NK-92 (cell line): ENCODE data around the gene TRAPPC10.

ENCODE experiments used
- DNase-seq: peaks from one replicate; lab custom pipeline; 2025; ENCODE audit not compliant: unreplicated experiment; lab: John Stamatoyannopoulos, UW

TRAPPC10 gene

DNA sequence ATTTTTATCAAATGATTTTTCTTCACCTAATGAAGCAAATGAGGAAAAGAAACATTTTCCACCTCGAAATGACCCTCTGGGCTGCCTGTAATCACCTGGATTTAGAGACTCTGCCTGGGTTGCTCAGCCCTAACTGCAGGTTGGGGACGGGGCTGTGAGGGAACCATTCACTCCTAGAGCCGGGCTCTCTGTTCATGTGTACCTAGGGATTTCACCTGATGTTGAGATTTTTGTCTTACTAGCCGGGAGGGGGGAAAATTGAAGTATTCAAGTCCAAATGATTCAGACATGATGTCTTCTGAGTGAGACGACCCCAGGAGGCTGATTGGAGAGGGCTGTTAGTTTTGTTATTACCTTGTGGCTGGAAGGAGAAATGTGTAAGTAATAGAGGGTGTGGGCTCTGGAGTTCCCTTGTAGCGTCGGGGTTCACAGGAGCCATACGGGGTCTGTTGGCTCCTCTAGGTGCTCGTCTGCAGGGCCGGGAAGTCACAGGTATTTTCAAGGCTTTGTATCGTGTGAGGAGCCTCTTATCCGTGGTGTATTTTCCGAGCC is 52.8 kb downstream of the TRAPPC10 start:
- DNase-seq: no peak

DNA sequence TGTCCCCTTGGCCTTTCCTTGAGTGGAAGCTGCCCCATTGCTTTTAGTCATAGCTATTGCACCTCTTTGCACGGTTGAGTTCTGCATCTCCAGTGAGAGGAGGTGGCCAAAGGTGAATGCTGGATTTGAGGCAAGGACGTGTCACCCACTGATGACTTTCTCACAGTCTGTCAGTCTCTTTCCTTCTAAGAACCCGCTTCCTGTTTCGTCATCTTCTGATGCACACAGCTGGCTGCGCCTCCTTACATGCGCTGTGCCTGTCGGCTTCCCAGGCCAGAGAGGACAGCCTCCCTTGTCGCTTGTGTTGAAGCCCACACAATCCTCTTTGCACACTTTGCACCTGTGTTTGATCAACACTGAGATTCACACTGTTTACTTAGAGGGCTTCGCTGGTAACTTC is 53.3 kb downstream of the TRAPPC10 start:
- no peak for DNase-seq

DNA sequence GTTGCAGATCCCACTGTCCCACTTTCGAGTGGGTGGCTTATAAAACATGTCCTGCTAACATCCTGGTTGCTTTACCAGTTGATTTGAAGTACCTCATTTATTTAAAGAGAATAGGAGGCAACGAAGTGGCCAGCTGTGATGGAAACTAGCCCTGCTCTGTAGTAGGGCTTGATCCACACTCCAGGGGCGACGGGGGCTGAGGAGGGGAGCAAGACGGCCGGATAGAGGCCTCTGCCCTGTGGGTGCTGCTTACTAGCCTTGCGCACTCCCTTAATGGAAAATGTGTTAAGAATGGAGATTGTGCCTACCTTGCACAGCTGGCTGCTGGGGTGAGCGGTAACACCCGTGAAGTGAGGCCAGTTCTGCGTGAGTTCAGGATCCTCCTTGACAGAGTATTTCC is 54.0 kb downstream of the TRAPPC10 start:
- no peak for DNase-seq

DNA sequence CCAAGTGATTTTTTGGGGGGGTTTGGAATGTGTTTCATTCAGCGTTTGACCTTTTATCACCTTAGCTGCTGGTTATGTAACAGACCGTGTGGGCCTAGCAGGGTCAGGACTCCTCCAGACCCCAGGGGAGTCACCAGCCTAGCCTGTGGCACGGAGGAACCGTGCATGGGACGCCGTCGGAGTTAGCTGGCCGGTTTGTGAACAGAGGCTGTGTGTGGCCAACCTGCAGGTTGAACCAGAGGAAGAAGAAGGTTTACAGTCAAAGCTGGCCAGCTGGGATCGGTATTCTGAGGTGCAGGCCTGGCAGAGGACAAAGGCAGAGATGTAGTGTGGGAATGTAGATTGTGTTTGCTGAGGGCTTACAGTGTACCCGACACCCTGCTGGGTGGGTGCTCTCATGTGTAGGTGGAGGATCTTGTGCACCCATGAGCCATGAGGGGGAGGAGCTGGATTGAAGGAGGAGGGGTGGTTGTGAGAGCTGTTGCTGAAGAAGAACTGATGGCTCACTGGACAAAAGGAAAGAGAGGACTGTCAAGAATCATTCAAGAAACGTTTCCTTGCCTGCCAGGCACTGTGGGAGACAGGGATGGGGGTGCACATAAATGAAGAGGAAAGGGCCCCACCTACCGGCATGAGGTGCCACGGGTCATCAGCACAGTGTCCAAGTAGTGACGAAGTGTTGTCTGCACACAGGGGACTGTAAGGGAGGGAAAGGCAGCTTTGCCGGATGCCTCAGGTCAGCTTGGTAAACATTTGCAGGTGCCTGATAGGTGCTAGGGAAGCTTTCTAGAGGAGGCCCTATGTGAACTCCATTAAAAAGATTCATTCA is 55.1 kb downstream of the TRAPPC10 start:
- DNase-seq: no peak

DNA sequence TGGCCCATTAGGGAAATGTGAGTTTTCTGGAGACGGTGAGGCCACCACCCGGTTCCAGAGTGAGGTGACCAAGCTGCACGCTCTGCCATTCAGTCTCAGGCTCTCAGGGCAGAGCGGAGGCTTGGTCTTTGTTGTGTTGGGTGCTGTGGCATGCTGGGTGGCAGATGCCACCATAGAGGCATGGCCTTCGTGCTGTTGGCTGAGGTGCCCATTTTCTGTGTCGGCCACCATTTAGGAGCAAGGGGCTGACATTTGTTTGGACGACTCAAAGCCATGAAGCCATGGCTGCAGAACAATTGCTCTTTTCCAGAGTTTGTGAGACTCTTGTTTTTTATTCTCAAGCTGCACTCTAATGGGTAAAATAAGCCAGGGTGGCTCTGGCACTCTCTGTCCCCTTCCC is 58.3 kb downstream of the TRAPPC10 start:
- no peak for DNase-seq

DNA sequence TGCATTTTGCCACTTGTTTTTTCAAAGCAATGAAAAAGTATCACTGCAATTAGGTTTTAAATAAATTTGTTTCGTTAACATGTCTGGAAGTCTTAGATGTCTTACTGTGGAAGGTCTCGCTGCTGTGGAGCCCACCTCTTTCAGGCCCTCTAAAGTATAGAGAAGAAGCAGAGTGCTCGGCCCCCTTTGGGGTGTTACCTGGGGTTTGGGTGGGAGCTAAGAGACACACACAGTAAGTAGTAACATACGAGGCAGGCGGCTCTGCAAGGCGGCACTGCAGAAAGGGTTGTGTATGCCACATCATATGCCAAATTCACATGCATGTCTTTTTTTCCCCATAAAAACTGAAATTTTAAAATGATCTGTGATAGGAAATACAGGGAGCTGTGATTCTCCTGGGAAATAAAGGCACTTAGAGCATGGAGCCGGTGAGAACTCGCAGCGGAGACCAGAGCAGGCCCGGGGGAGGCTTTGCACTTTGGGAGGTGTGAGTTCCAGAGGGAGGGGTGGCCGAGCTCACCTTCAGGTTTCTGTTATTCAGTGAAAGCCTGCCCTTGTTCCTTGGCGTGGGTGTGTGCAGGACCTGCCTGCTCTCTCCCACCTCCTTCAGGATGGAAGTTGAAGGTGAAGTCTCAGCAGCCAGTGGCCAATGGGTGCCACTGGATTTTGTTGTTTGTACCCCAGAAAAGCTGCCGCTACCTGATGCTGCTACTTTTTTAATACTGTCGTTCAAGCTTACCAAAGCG is 59.4 kb downstream of the TRAPPC10 start:
- DNase-seq: no peak

DNA sequence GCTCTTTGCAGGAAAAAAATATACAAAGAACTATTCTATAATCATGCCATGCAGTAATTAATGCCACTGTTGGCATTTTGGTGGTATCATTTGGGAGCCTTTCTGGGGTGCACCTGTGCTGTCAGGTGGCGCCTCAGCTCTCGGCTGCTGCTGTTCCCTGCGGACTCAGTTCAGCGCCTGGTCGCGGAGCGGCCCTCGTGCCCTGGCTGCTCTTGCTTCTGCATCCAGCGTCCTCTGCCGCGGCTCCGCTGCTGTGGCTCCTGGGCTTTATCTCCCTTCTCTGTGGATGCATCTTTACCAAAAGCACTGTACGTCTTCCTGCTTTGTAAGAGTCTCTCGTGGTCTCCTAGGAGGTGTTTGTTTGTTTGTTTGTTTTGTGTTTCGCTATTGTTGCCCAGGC is 60.0 kb downstream of the TRAPPC10 start:
- no peak for DNase-seq

DNA sequence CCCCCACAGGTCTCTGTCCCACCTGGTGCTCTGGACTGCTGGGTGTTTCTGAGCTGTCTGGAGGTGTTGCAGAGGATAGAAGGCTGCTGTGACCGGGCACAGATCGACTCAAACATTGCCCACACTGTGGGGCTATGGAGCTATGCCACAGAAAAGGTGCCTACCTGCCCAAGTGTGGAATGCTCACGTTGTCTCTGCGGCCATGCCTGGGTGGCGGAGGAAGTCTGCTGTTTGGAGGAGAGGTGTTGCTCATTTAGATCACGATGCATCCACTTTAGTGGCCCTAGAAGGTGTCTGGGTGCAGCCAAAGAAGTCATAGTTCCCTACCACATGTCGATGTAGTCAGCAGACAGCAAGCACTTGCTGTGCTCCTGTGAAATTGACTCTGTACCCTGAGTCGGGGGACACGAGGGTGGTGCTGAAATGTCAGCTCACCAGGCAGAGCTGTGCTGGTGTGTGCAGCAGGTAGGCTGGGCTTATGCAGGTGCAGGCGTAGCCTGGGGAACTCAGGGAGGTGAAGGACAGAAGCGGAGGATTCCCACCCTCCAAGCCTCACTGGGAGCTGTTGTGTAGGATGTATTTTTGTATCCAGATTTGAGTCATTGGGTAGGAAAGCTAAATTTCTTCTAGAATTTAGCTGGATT is 62.3 kb downstream of the TRAPPC10 start:
- no peak for DNase-seq

DNA sequence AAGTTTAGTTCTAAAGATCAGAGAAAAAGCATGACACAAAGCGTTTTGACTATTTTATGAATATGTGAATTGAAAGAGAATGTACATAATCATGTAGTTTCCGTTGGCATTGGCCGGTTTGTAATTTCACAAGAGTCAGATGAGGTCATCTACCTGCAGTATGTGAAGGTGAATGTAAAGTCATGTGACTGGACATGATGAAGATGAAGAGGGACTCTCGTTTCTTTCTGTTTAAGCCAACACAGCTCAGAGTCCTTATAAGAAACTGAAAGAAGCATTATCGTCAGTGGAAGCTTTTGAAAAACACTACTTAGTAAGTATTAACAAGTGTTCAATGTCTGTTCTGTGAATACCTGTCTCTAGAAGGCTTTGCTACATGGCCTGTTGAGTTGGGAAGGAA is 64.2 kb downstream of the TRAPPC10 start:
- no peak for DNase-seq

DNA sequence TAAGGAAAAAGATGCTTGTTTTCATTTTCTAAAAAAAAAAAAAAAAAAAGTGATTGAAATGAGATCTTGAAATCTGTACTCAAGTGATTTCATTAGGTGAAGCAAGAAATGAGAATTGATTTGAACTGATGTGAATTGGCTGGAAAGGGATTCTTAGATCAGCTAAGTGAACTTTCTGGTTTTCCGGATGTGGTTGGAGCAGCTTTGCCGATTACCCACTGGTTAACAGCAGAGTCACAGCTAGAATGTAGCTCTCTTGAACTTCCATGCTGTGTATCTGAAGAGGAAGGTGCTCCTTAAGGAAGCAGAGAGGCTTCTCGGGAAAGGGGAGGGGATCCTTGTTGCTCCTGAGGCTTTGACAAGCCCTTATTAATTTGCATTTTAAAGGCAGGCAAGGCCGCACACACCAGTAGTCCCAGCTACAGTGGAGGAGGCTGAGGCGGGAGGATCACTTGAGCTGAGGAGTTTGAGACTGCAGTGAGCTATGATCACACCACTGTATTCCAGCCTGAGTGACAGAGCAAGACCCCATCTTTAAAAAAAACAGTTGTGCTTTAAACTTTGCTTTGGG is 66.4 kb downstream of the TRAPPC10 start:
- no peak for DNase-seq

DNA sequence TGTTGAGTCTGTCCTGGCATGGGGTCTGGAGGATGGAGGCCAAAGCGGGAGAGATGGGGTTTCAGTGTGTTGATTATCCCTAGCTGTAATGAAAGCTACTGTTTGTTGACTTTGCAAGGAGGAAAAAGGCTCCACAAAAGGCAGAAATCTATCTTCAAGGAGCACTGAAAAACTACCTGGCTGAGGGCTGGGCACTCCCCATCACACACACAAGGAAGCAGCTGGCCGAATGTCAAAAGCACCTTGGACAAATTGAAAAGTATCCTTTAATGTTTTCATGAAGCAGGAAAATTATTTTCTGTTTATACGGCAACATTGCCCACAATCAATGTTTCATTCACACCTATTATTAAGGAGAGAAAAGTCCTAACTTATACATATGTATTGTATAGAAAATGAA is 67.3 kb downstream of the TRAPPC10 start:
- no peak for DNase-seq

DNA sequence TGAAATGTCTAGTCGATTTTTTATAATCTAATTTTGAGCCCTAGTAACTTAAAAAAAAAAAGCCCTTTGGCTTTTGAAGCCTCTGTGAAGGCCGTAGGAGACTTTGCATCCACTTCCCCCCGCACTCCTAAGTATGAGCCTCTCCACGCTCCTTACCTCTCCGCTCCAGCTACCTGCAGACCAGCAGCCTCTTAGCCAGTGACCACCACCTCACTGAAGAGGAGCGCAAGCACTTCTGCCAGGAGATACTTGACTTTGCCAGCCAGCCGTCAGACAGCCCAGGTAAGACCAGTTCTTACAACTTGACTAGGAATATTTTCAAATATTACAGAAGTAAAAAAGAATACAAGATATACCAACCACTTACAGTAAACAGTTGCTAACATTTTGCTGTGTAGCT is 67.7 kb downstream of the TRAPPC10 start:
- DNase-seq: no peak

DNA sequence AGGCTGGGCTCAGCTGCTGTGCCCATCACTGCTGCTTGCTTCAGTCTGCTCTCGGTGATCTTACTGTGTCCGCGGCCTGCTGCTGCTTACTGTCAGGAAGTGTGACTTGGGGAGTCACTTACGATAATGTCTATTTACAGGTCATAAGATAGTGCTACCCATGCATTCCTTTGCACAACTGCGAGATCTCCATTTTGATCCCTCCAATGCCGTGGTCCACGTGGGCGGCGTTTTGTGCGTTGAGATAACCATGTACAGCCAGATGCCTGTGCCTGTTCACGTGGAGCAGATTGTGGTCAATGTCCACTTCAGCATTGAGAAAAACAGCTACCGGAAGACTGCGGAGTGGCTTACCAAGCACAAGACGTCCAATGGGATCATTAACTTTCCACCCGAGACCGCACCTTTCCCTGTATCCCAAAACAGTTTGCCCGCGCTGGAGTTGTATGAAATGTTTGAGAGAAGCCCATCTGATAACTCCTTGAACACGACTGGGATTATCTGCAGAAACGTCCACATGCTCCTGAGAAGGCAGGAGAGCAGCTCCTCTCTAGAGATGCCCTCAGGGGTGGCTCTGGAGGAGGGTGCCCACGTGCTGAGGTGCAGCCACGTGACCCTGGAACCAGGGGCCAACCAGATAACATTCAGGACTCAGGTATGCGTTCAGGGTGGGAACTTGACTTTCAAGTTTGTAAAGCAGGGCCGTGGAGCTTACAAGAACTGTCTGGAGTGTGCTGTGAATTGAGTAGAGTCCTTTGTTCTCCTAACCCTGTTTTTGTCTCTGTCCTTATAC is 70.7 kb downstream of the TRAPPC10 start:
- DNase-seq: no peak

DNA sequence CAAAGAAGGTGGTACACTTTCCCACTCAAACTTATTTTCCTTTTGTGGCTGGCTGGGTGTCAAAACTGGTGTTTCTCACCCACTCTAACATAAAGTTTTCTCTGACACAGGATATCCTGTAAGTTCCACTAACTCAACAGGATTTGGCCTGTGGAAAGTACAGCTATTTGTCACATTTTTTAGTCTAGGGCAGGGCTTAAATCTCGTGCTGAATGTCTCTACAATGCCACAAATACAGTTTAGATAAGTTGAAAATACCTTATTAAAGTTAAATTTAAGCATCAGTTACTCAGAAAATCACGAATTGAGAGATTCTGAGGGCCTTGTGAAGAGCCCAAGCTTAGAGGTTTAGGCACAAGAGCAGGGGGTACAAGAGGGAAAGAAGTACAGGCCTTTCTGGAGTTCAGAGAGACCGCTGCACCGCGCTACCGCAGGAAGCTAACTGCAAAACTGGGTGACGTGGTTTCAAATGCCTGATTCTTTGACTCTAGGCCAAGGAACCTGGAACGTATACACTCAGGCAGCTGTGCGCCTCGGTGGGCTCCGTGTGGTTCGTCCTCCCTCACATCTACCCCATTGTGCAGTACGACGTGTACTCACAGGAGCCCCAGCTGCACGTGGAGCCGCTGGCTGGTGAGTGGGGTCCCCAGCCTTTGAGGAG is 71.7 kb downstream of the TRAPPC10 start:
- no peak for DNase-seq

DNA sequence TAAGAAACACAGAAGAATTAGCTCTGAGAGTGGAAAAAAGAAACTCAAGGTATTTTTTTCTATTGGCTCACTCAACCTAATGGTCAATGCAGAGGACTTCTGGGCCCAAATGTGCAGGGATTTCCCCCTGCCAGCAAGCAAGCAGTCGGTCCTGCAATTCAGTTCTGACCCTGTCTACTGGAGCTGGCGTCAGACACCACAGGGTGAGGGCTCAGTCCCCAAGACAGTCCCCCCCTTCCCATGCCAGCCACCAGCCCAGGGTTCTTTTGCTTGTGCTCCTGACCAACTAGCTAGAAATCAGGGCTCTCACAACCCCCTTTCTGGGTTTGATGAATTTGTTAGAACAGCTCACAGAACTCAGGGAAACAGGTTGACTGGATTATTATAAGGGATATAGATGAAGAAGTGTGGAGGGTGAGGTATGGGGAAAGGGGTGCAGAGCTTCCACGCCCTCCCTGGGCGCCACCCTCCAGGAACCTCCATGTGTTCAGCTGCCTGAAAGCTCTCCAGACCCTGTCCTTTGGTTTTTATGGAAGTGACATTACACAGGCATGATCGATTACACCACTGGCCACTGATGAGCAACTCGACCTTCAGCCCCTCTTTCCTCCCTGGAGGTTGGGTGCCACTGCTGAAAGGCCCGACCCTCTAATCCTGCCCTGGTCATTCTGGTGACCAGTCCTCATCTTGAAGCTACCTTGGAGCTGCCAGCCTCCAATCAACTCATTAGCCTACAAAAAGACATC is 72.6 kb downstream of the TRAPPC10 start:
- no peak for DNase-seq

DNA sequence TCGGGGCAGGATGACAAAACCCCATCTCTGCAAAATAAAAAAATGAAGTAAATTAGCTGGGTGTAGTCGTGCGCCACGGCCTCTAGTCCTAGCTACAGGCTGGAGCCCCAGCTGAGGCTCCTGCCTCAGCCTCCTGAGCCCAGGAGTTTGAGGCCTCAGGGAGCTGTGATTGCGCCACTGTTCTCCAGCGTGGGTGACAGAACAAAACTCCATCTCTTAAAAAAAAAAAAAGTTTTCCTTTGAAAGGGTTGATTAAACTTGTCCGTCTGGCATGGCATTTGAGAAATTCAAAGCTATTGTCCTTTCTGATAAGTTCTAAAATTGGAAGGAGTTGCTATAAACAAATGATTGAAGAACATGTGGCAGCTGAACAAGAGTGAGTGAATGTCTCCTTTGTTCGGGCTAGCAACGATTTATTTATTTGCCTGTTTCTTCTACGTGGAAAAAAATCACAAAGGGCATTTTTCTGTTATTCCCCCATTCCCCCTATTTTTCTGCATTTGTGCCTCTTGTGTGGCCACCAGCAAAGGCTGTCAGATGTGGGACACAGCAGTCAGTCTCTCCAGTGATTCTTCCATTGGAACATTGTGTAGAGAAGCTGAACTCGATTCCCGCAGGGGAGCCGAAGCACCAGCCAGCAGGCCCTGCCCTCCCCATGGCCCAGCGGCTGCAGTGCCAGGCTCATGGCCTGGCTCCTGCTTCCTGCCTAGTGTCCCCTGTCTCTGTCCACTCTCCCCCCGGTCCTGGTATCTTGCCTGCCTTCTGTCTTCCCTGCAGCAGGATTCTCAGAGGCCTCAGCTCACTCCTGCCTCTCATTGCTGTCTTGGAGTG is 73.6 kb downstream of the TRAPPC10 start:
- no peak for DNase-seq

DNA sequence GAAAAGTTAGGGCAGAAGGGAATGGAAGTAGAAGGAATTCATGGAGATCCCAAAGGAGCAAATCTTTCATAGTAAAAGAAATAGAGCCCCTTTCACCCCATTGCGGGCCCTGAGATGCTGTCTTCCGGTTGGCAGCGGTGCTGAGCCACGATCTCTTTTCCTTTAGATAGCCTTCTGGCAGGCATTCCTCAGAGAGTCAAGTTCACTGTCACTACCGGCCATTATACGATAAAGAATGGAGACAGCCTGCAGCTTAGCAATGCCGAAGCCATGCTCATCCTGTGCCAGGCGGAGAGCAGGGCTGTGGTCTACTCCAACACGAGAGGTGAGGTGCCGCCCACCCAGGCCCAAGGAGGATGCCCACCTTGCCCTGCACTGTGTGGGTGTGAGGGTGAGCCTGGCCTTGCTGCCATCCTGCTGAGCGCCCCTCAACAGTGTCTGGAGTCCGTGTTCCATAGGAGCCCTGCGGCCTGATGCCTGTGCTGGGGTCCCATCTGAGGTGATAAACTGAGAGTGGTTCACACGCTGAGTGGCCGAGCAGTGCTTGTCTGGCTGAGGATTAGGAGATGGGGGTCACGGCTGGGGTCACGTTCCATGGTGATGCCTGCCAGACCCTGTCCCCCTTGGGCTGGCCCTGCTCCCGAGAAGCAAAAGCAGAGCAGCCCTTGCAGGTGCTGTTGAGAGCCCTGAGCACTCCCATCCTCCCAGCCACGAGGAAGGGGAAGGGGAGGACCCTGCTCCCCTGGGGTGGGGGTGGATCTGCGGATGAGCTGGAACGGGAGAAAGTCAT is 74.7 kb downstream of the TRAPPC10 start:
- no peak for DNase-seq
